GM23338 (cell line): Measurements from ENCODE around the gene DHX40. TPM values are rescaled to one million over a fixed set of nuclear protein-coding genes. Genes with fewer than 3 reads are reported as not detected.
A peak's percentile ranks its signal among the peaks of the same experiment; 100 is the strongest.

Experiments used
- ATAC-seq: fragments of 200-7000 bp; cut with Tn5 transposase; 3 replicates; pipeline ENCODE4 v1.9.1; 2020
- DNase-seq: peaks from one replicate; pipeline ENCODE4 v3.0.0-alpha.2; 2015; ENCODE audit warnings: low spot score
- H2AFZ ChIP-seq: fragments of 200-600 bp; sonication (generic); 2 replicates; pipeline ENCODE4 v1.8.0; 2016; ENCODE audit warnings: antibody characterized with exemption, mild to moderate bottlenecking, moderate library complexity
- H3F3A ChIP-seq: fragments of 200-600 bp; sonication (generic); replicated peaks from 2 replicates; pipeline ENCODE4 v1.8.0; 2017; ENCODE audit warnings: antibody characterized with exemption, mixed run types, low read depth
- H3K27ac ChIP-seq: fragments of 200-600 bp; sonication (generic); 2 replicates; pipeline ENCODE4 v1.6.1; 2016; ENCODE audit warnings: low read depth
- H3K27me3 ChIP-seq: fragments of 200-600 bp; sonication (generic); 2 replicates; pipeline ENCODE4 v1.8.0; 2016; ENCODE audit warnings: mild to moderate bottlenecking, mixed run types, moderate library complexity; ENCODE audit not compliant: insufficient read depth
- H3K36me3 ChIP-seq: fragments of 200-600 bp; sonication (generic); 2 replicates; pipeline ENCODE4 v1.8.0; 2016; ENCODE audit warnings: mild to moderate bottlenecking; ENCODE audit not compliant: insufficient read depth
- H3K4me1 ChIP-seq: fragments of 200-600 bp; sonication (generic); 2 replicates; pipeline ENCODE4 v1.8.0; 2016; ENCODE audit warnings: mild to moderate bottlenecking, moderate library complexity; ENCODE audit not compliant: insufficient read depth
- H3K4me2 ChIP-seq: fragments of 200-600 bp; sonication (generic); 2 replicates; pipeline ENCODE4 v1.7.1; 2017; ENCODE audit warnings: mixed run types
- H3K4me3 ChIP-seq: fragments of 200-600 bp; sonication (generic); 2 replicates; pipeline ENCODE4 v1.6.1; 2016; ENCODE audit warnings: mixed run types
- H3K79me2 ChIP-seq: fragments of 200-600 bp; sonication (generic); replicated peaks from 2 replicates; pipeline ENCODE4 v1.8.0; 2017; ENCODE audit warnings: mild to moderate bottlenecking; ENCODE audit not compliant: insufficient read depth
- H3K9me2 ChIP-seq: fragments of 200-600 bp; sonication (generic); 2 replicates; pipeline ENCODE4 v1.8.0; 2017; ENCODE audit not compliant: insufficient read depth
- H4K20me1 ChIP-seq: fragments of 200-600 bp; sonication (generic); replicated peaks from 2 replicates; pipeline ENCODE4 v1.8.0; 2017; ENCODE audit warnings: mild to moderate bottlenecking; ENCODE audit not compliant: insufficient read depth
- H3K27ac Mint-ChIP-seq: 2 replicates; pipeline ENCODE4 v1.8.0; 2020; ENCODE audit warnings: inconsistent platforms, mild to moderate bottlenecking, moderate library complexity, mixed read lengths
- H3K27me3 Mint-ChIP-seq: 3 replicates; pipeline ENCODE4 v1.8.0; 2022; ENCODE audit warnings: low read depth, mild to moderate bottlenecking, moderate library complexity, mixed read lengths, inconsistent platforms; ENCODE audit not compliant: insufficient read depth, poor library complexity
- H3K36me3 Mint-ChIP-seq: 3 replicates; pipeline ENCODE4 v1.8.0; 2021; ENCODE audit warnings: low read depth, mild to moderate bottlenecking, inconsistent platforms, moderate library complexity, mixed read lengths
- H3K4me1 Mint-ChIP-seq: 3 replicates; pipeline ENCODE4 v1.8.0; 2020; ENCODE audit warnings: mild to moderate bottlenecking, inconsistent platforms, mixed read lengths
- H3K4me3 Mint-ChIP-seq: 3 replicates; pipeline ENCODE4 v1.8.0; 2021; ENCODE audit warnings: moderate library complexity, mild to moderate bottlenecking, inconsistent platforms, mixed read lengths
- H3K9me3 Mint-ChIP-seq: 3 replicates; pipeline ENCODE4 v1.8.0; 2020; ENCODE audit warnings: moderate library complexity, mild to moderate bottlenecking, inconsistent platforms, mixed read lengths
- CREB1 ChIP-seq: fragments of 250-450 bp; sonication (Bioruptor Pico); IDR thresholded peaks from 2 replicates; pipeline ENCODE4 v1.5.0; 2020; ENCODE audit warnings: low read depth, mild to moderate bottlenecking, moderate library complexity
- EZH2 ChIP-seq: fragments of 200-600 bp; sonication (generic); IDR thresholded peaks from one replicate; pipeline ENCODE4 v1.8.0; 2017; ENCODE audit warnings: antibody characterized with exemption, mild to moderate bottlenecking, low read depth; ENCODE audit not compliant: unreplicated experiment
- EZH2phosphoT487 ChIP-seq: fragments of 200-600 bp; sonication (generic); IDR thresholded peaks from one replicate; pipeline ENCODE4 v1.8.1; 2018; ENCODE audit warnings: antibody characterized with exemption; ENCODE audit not compliant: unreplicated experiment
- NANOG ChIP-seq: IDR thresholded peaks from 2 replicates; pipeline ENCODE4 v1.6.1; 2016; ENCODE audit warnings: antibody characterized with exemption, borderline replicate concordance
- STAT1 ChIP-seq: IDR thresholded peaks from one replicate; pipeline ENCODE4 v1.6.1; 2016; ENCODE audit warnings: antibody characterized with exemption; ENCODE audit not compliant: unreplicated experiment
- ZNF114 ChIP-seq: fragments of 250-450 bp; sonication (Bioruptor Pico); IDR thresholded peaks from 2 replicates; pipeline ENCODE4 v1.5.0; 2020; ENCODE audit warnings: mild to moderate bottlenecking, moderate library complexity
- ZNF331 ChIP-seq: fragments of 250-450 bp; sonication (Bioruptor Pico); IDR thresholded peaks from 2 replicates; pipeline ENCODE4 v1.5.0; 2020; ENCODE audit warnings: low read depth, mild to moderate bottlenecking, moderate library complexity
- polyA plus RNA-seq: library from polyadenylated mRNA; unstranded; fragments of >200 nt; fragmentation: Nextera tagmentation; extraction: Ambion mirVana; gene quantifications from 2 replicates; pipeline ENCODE4 v1.2.1, GENCODE V29; 2016
- total RNA-seq: library from RNA; depleted of rRNA; stranded (reverse); fragments of >200 nt; shearing (Covaris generic); gene quantifications from 2 replicates; pipeline ENCODE4 v1.2.3, GENCODE V29; 2014
- TF ChIP-seq, protein P1 (sequence below): fragments of 250-450 bp; sonication (Bioruptor Pico); IDR thresholded peaks from 2 replicates; pipeline ENCODE4 v1.5.0; 2020; ENCODE audit warnings: mild to moderate bottlenecking, moderate library complexity

DHX40 gene
- total and polyA plus RNA-seq, 2 experiments from 2014 or later = 14.5 to 38.2 TPM

- TF ChIP-seq, protein P1, sequence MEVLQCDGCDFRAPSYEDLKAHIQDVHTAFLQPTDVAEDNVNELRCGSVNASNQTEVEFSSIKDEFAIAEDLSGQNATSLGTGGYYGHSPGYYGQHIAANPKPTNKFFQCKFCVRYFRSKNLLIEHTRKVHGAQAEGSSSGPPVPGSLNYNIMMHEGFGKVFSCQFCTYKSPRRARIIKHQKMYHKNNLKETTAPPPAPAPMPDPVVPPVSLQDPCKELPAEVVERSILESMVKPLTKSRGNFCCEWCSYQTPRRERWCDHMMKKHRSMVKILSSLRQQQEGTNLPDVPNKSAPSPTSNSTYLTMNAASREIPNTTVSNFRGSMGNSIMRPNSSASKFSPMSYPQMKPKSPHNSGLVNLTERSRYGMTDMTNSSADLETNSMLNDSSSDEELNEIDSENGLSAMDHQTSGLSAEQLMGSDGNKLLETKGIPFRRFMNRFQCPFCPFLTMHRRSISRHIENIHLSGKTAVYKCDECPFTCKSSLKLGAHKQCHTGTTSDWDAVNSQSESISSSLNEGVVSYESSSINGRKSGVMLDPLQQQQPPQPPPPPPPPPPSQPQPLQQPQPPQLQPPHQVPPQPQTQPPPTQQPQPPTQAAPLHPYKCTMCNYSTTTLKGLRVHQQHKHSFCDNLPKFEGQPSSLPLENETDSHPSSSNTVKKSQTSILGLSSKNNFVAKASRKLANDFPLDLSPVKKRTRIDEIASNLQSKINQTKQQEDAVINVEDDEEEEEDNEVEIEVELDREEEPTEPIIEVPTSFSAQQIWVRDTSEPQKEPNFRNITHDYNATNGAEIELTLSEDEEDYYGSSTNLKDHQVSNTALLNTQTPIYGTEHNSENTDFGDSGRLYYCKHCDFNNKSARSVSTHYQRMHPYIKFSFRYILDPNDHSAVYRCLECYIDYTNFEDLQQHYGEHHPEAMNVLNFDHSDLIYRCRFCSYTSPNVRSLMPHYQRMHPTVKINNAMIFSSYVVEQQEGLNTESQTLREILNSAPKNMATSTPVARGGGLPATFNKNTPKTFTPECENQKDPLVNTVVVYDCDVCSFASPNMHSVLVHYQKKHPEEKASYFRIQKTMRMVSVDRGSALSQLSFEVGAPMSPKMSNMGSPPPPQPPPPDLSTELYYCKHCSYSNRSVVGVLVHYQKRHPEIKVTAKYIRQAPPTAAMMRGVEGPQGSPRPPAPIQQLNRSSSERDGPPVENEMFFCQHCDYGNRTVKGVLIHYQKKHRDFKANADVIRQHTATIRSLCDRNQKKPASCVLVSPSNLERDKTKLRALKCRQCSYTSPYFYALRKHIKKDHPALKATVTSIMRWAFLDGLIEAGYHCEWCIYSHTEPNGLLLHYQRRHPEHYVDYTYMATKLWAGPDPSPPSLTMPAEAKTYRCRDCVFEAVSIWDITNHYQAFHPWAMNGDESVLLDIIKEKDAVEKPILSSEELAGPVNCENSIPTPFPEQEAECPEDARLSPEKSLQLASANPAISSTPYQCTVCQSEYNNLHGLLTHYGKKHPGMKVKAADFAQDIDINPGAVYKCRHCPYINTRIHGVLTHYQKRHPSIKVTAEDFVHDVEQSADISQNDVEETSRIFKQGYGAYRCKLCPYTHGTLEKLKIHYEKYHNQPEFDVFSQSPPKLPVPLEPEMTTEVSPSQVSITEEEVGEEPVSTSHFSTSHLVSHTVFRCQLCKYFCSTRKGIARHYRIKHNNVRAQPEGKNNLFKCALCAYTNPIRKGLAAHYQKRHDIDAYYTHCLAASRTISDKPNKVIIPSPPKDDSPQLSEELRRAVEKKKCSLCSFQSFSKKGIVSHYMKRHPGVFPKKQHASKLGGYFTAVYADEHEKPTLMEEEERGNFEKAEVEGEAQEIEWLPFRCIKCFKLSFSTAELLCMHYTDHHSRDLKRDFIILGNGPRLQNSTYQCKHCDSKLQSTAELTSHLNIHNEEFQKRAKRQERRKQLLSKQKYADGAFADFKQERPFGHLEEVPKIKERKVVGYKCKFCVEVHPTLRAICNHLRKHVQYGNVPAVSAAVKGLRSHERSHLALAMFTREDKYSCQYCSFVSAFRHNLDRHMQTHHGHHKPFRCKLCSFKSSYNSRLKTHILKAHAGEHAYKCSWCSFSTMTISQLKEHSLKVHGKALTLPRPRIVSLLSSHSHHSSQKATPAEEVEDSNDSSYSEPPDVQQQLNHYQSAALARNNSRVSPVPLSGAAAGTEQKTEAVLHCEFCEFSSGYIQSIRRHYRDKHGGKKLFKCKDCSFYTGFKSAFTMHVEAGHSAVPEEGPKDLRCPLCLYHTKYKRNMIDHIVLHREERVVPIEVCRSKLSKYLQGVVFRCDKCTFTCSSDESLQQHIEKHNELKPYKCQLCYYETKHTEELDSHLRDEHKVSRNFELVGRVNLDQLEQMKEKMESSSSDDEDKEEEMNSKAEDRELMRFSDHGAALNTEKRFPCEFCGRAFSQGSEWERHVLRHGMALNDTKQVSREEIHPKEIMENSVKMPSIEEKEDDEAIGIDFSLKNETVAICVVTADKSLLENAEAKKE (CRISPR knock-in tag) = no peak
Measured at GRCh38 chr17:59617156-59617732, 51.8 kb downstream of the DHX40 start (continued).

GRCh38 chr17:59619035-59619297 is 53.6 kb downstream of the DHX40 start:
- Histone ChIP-seq H2AFZ (no peak overlapping the region), H3F3A (no peaks in the 10 kb centered on the region), H3K79me2 (peaks cover 40% of the 10 kb centered on the region), H3K4me3 (peak overlapping the region; percentile 95), H3K4me1 (peaks cover 28% of the 10 kb centered on the region), H3K4me2 (peak overlapping the region; percentile 77), H3K27me3 (no peaks in the 10 kb centered on the region), H3K9me2 (no peaks in the 10 kb centered on the region), H4K20me1 (peaks cover 27% of the 10 kb centered on the region), H3K36me3 (no peaks in the 10 kb centered on the region), H3K27ac (peak overlapping the region; percentile 96)
- DNase-seq (no peak), ATAC-seq (no peak)
- Mint-ChIP-seq H3K9me3 (no peaks in the 10 kb centered on the region; the same call in 2 of the 3 replicates), H3K36me3 (no peaks in the 10 kb centered on the region; the same call in 2 of the 3 replicates), H3K27ac (peak overlapping the region; percentile 100), H3K27me3 (peaks cover 12% of the 10 kb centered on the region), H3K4me1 (peaks cover 36% of the 10 kb centered on the region), H3K4me3 (peak overlapping the region; percentile 85)
- TF ChIP-seq CREB1 (CRISPR knock-in tag) = no peak
- no peak for TF ChIP-seq ZNF114 (CRISPR knock-in tag)
- no peak for TF ChIP-seq NANOG
- TF ChIP-seq EZH2 = no peak
- no peak for TF ChIP-seq ZNF331 (CRISPR knock-in tag)
- no peak for TF ChIP-seq STAT1
- no peak for TF ChIP-seq EZH2phosphoT487
